Mucosa of descending colon (tissue), 3 donors: ENCODE data around the gene USP5. TPM values are rescaled to one million over a fixed set of nuclear protein-coding genes. Genes with fewer than 3 reads are reported as not detected.
"Not testable (repeated sequence)": the region's sequence is repeated elsewhere in the genome, so short reads cannot be mapped to it uniquely, and the experiment has no call there.

Experiments used
- ATAC-seq: fragments of 200-7000 bp; cut with Tn5 transposase; one replicate; pipeline ENCODE4 v1.9.1; 2020; ENCODE audit warnings: mild to moderate bottlenecking, moderate library complexity
- DNase-seq, 3 donors: peaks; one replicate each; pipeline ENCODE4 v3.0.0-alpha.2; 2020
- H3K36me3 ChIP-seq: fragments of 200-600 bp; one replicate; pipeline ENCODE4 v1.8.0; 2021; ENCODE audit warnings: low read depth, mild to moderate bottlenecking
- H3K4me1 ChIP-seq: fragments of 200-600 bp; one replicate; pipeline ENCODE4 v1.8.0; 2021; ENCODE audit warnings: low read depth, mild to moderate bottlenecking
- H3K4me3 ChIP-seq: fragments of 200-600 bp; one replicate; pipeline ENCODE4 v1.8.0; 2021; ENCODE audit warnings: mild to moderate bottlenecking
- H3K9me3 ChIP-seq: fragments of 200-600 bp; one replicate; pipeline ENCODE4 v1.8.0; 2021; ENCODE audit warnings: mild to moderate bottlenecking
- intact Hi-C, 2 donors: fragments of 100-400 bp; cut with DNase I in 1 of 2; cut with micrococcal nuclease in 1 of 2; formaldehyde crosslinking; loops; one replicate each; pipeline versions ENCODE4 v1.11.0 to v1.11.1; 2022; cut with DNase I, micrococcal nuclease
- total RNA-seq, 3 donors: library from RNA; stranded (reverse); fragmentation: NEBNext Ultra II Directional in 2 of 3; extraction: Animal tissue kit (Norgen Biotek cat#: 25700) in 2 of 3; gene quantifications; one replicate each; pipeline versions ENCODE4 v1.2.1 to v1.2.4, GENCODE V29; 2021 to 2023
- TF ChIP-seq, protein P1 (sequence below): fragments of 200-600 bp; IDR thresholded peaks from one replicate; pipeline ENCODE4 v1.8.0; 2022; ENCODE audit warnings: antibody characterized with exemption, mild to moderate bottlenecking
- donor health status: DM: no; HTN: no; CAD: no; lungs with moderate emphysema.
- donor health status: DM: no; HTN: no; CAD: no.
- donor health status: DM: no; HTN: yes; CAD: no.

USP5 gene
- total RNA-seq, 3 donors from 2014 or later = 65.9 to 80.7 (median 79.7) TPM

DNA sequence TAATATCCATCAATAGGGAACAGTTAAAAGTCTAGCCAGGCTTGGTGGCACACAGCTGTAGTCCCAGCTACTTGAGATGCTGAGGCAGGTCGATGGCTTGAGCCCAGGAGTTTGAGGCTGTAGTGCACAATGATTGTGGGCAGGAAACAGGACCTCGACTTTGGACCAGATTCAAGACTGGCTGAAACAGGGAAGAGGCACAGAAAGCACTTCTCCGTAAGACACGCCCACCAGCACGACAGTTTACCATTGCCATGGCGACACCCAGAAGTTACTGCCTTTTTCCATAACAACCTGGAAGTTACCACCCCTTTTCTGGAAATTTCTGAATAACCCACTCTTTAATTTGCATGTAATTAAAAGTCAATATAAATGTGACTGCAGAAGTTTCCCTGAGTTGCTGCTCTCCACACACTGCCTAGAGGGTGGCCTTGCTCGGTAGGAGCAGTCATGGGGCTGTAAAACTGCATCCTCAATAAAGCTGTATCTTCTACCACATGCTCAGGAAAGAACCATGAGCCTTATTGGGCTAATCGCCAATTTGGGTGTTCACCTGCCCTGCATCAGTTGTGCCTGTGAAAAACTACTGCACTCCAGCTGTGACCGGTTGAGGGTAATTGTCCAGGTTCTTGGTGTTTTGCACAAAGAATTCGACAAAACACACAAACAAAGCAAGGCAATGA lies 48.0 kb downstream of the USP5 start:
- TF ChIP-seq, protein P1, sequence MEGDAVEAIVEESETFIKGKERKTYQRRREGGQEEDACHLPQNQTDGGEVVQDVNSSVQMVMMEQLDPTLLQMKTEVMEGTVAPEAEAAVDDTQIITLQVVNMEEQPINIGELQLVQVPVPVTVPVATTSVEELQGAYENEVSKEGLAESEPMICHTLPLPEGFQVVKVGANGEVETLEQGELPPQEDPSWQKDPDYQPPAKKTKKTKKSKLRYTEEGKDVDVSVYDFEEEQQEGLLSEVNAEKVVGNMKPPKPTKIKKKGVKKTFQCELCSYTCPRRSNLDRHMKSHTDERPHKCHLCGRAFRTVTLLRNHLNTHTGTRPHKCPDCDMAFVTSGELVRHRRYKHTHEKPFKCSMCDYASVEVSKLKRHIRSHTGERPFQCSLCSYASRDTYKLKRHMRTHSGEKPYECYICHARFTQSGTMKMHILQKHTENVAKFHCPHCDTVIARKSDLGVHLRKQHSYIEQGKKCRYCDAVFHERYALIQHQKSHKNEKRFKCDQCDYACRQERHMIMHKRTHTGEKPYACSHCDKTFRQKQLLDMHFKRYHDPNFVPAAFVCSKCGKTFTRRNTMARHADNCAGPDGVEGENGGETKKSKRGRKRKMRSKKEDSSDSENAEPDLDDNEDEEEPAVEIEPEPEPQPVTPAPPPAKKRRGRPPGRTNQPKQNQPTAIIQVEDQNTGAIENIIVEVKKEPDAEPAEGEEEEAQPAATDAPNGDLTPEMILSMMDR = no peak
- peak; percentile 85 to 89 (median 85) for DNase-seq
- no peaks in the 10 kb centered on the region for H3K9me3 ChIP-seq
- peak; percentile 82 for ATAC-seq
- H3K4me3 ChIP-seq = no peak overlapping the region
- no peaks in the 10 kb centered on the region for H3K36me3 ChIP-seq
- peaks cover 16% of the 10 kb centered on the region for H3K4me1 ChIP-seq
- intact Hi-C loops = no loop called here

DNA sequence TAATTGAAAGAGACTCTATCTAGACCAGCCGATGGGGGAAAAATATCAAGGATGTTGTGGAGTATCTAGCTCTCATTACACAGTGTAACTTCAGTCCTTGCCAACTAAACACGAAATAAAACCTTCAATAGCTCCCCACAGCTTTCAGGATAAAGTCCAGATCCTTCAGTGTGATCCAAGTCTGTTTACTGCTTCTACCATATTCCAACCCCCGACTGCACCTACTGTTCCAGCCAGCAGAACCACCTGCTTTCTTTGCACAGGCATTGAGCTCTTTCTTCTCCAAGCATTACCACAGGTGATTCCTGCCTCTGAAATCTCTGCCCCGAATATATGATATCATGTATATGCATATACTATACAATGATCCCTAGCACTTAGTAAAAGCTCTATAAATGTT lies 50.5 kb downstream of the USP5 start:
- H3K36me3 ChIP-seq = no peaks in the 10 kb centered on the region
- H3K4me3 ChIP-seq = no peak overlapping the region
- TF ChIP-seq, protein P1 = no peak
- H3K4me1 ChIP-seq = peaks cover 16% of the 10 kb centered on the region
- intact Hi-C loops = no loop called here
- no peak for ATAC-seq
- no peaks in the 10 kb centered on the region for H3K9me3 ChIP-seq
- DNase-seq = no peak

DNA sequence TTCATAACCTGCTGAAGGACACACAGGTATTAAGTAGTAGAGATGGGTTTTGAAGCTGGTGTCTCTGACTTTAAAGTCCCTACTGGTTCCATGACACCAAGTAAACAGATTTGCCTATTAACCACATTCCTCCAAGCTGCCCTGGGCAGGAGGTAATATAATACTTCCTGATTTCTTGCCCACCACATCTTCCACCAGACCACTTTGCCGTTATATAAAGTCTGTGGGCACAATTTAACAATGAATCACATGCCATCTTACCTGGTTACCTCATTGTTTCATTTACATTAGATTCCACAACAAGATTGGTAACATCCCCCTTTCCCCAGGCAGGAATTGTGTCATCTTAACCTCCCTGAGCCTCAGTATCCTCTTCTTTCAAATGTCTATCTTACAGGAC lies 51.8 kb downstream of the USP5 start:
- Histone ChIP-seq H3K36me3 (no peaks in the 10 kb centered on the region), H3K9me3 (no peaks in the 10 kb centered on the region), H3K4me3 (no peak overlapping the region), H3K4me1 (peaks cover 16% of the 10 kb centered on the region)
- intact Hi-C loops = no loop called here
- ATAC-seq (no peak), DNase-seq (no peak)
- TF ChIP-seq, protein P1 = no peak

DNA sequence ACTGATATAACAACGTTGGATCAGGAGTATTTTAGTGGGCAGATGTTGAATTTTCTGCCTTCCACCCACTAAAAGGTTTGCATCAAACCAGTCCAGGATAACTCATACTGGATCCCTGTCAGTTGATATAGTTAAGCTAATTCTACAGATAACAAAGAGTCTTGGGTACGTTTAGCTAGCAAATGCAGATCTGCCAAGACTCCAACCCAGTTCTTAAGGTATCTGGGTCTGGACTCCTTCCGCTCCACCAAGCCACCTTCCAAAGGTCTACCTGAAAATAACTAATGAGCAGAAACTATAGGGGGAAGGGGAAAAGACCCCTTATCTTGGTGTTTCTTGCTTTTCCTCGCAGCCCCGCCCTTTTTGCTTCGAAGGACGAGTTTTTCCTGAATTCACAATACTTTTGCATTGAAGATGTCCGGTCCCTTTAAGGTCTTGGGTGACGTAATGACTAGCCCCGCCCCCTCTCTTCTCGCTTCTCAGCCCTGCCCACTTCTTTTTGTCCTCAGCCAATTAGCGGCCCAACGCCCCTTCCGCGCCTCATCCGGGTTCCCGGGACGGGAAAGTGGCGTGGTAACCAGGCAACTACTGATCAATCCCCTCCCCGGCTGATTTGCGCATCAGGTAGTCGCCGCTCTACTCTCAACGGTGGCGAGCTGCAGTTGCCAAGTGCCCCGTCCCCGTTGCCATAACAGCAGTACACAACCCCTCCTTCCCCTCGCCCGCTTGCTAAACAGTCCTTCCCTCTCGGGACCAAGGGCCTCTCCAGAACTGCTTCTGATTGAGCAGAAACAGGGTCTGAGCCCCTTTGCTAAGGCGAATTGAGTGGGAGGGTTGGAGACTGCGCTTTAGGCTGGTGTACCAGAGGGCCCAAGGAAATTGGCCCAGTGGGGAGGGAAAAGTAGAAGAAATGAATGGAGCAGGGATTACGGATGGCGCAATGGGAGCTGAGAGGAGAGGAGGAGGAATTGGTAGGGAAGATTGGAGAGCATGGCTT lies 52.6 kb downstream of the USP5 start, which contains the start of gene LRRC23:
Gene LRRC23, plus strand, starts transcription at position 543 of the 997 bp plus-strand sequence. CDS start 812 bp downstream, outside the sequence.
- no peaks in the 10 kb centered on the region for H3K9me3 ChIP-seq
- DNase-seq (peak; percentile 98 to 100 (median 98)), ATAC-seq (peak; percentile 93)
- no peak within 1 kb of the TSS for H3K4me3 ChIP-seq
- H3K36me3 ChIP-seq = no peaks in the 10 kb centered on the region
- TF ChIP-seq, protein P1 = no peak
- intact Hi-C loops = no loop called here
- peaks cover 13% of the 10 kb centered on the region for H3K4me1 ChIP-seq

DNA sequence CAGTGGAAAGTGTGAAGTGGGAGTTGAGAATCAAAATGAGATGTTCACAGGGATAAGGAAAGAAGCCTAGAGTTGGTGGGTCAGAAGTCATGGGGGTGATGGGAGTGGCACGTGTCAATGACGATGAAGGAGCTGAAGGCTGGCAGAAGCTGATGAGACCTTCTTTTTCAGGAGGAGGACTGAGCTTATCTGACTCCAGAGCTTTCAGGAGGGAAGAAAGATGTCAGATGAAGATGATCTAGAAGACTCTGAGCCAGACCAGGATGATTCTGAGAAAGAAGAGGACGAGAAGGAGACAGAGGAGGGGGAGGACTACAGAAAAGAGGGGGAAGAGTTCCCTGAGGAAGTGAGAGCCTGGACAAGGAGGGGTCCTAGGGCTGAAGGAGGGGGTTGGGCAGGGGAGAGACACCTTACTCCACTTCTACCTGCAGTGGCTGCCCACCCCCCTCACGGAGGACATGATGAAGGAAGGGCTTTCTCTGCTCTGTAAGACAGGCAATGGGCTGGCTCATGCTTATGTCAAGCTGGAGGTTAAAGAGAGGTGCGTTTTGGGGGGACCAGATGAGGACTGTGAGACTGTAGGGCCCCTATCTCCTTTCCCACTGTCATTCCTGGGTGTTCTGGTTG lies 53.6 kb downstream of the USP5 start:
- H3K36me3 ChIP-seq = no peaks in the 10 kb centered on the region
- no peak for ATAC-seq
- H3K4me3 ChIP-seq = no peak overlapping the region
- DNase-seq = peak in 1 of 3 donors; percentile 35
- intact Hi-C loops = no loop called here
- H3K9me3 ChIP-seq = no peaks in the 10 kb centered on the region
- TF ChIP-seq, protein P1 = no peak
- H3K4me1 ChIP-seq = peaks cover 3% of the 10 kb centered on the region

DNA sequence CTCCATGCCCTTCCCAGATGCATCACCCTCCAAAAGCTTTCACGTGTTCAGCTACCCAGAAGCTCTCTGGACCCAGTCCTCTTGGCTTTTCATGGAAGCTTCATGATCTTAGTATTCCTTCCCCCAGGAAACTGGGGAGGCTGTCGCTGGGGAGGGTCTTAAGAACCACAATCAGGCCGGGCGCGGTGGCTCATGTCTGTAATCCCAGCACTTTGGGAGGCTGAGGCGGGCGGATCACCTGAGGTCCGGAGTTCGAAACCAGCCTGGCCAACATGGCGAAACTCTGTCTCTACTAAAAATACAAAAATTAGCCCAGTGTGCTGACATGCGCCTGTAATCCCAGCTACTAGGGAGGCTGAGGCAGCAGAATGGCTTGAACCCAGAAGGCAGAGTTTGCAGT lies 56.2 kb downstream of the USP5 start:
- H3K4me1 ChIP-seq, H3K4me3 ChIP-seq, DNase-seq, intact Hi-C loops, ATAC-seq, H3K9me3 ChIP-seq, H3K36me3 ChIP-seq: not testable (repeated sequence)
